ENCODE results near the gene MED13L. TPM values are rescaled to one million over a fixed set of nuclear protein-coding genes. Genes with fewer than 3 reads are reported as not detected.

MED13L gene
- total RNA-seq, 5 donors from 2014 or later (not counting 1 experiment from before 2014, with no cell fraction given): 126 to 216 (median 133) TPM

GRCh38 chr12:116087962-116088361 lies 189.5 kb downstream of the MED13L start:
- Histone ChIP-seq H3K9me3 (no peaks in the 10 kb centered on the region), H3K36me3 (ENCODE audit: control insufficient read depth in 2 of 2, extremely low read depth in 1 of 2, insufficient read depth in 1 of 2, low read length in 1 of 2) (peaks cover 0 to 4% of the 10 kb centered on the region in 2 donors), H3K27ac (ENCODE audit: low read length) (no peak overlapping the region), H3K27me3 (replicated peaks in 1 of 2; ENCODE audit: control insufficient read depth in 2 of 2, extremely low read depth in 1 of 2, insufficient read depth in 2 of 2, low read length in 1 of 2) (no peaks in the 10 kb centered on the region), H3K4me1 (ENCODE audit: control insufficient read depth in 1 of 2, extremely low read depth in 1 of 2, insufficient read depth in 2 of 2, low read length in 2 of 2) (peaks cover 0 to 7% of the 10 kb centered on the region in 2 experiments), H3K4me3 (ENCODE audit: control insufficient read depth in 1 of 2, extremely low read depth in 1 of 2, low read length in 1 of 2) (no peak overlapping the region)
- peaks cover 34% of the 10 kb centered on the region for H3K36me3 Mint-ChIP-seq
- ATAC-seq (replicated peaks in 1 of 4) (no peak), DNase-seq (no peak)
- H3K27me3 Mint-ChIP-seq: no peaks in the 10 kb centered on the region
- no peak overlapping the region for H3K4me3 Mint-ChIP-seq
- ChIA-PET POLR2A (no interaction called here), CTCF (no interaction called here)
- no peaks in the 10 kb centered on the region for H3K9me3 Mint-ChIP-seq
- peak overlapping the region in 1 of 2 donors; percentile 54 for H3K27ac Mint-ChIP-seq
- WGBS (ENCODE audit: insufficient coverage): no CpG with 5 or more reads among the region's 1 CpG
- peaks cover 44 to 60% (median 53%) of the 10 kb centered on the region in 3 donors for H3K4me1 Mint-ChIP-seq

DNA sequence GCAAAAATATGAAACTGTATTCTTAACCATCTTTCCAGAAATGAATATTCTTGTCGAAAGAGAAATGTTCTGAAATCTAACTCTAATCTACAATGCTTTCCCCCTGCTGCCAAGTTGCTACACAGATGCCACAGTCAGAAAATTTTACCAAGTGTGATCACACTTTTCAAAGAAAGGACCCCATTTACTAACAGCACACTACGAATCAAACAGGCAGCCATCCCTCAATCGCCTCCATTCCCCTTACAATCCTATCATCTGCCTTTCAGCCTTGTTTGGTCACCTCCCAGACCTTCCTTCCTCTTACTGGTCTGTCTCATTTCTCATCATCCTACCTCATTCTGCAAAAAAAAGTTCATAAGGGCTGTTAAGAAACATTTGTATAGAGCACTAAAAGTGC lies 190.1 kb downstream of the MED13L start:
- WGBS (ENCODE audit: insufficient coverage): 42% methylated on average over 3 of the region's 3 CpGs
- no peak for ATAC-seq (replicated peaks in 1 of 4)
- Histone ChIP-seq H3K27ac (ENCODE audit: low read length) (no peak overlapping the region), H3K4me3 (ENCODE audit: control insufficient read depth in 1 of 2, extremely low read depth in 1 of 2, low read length in 1 of 2) (no peak overlapping the region), H3K9me3 (no peaks in the 10 kb centered on the region), H3K27me3 (replicated peaks in 1 of 2; ENCODE audit: control insufficient read depth in 2 of 2, extremely low read depth in 1 of 2, insufficient read depth in 2 of 2, low read length in 1 of 2) (no peaks in the 10 kb centered on the region), H3K4me1 (ENCODE audit: control insufficient read depth in 1 of 2, extremely low read depth in 1 of 2, insufficient read depth in 2 of 2, low read length in 2 of 2) (peaks cover 0 to 7% of the 10 kb centered on the region in 2 experiments), H3K36me3 (ENCODE audit: control insufficient read depth in 2 of 2, extremely low read depth in 1 of 2, insufficient read depth in 1 of 2, low read length in 1 of 2) (peaks cover 0 to 4% of the 10 kb centered on the region in 2 donors)
- CTCF ChIA-PET: interaction anchor here in 1 of 2 donors (0.8 kb wide), 1 partner anchor 18 kb away, joined by 3 read pairs; no protein-coding TSS in a partner anchor
- POLR2A ChIA-PET: interaction anchor here in 1 of 2 donors (0.6 kb wide), 1 partner anchor 118 kb away, joined by 3 read pairs; no protein-coding TSS in a partner anchor
- H3K27ac Mint-ChIP-seq: no peak overlapping the region
- no peak overlapping the region for H3K4me3 Mint-ChIP-seq
- peaks cover 40 to 55% (median 49%) of the 10 kb centered on the region in 3 donors for H3K4me1 Mint-ChIP-seq
- DNase-seq: no peak
- no peaks in the 10 kb centered on the region for H3K27me3 Mint-ChIP-seq
- peaks cover 34% of the 10 kb centered on the region for H3K36me3 Mint-ChIP-seq
- no peaks in the 10 kb centered on the region for H3K9me3 Mint-ChIP-seq

GRCh38 chr12:116080415-116080814 lies 197.1 kb downstream of the MED13L start:
- ATAC-seq (replicated peaks in 1 of 4): no peak
- no peaks in the 10 kb centered on the region for H3K9me3 ChIP-seq
- DNase-seq: no peak
- no peak overlapping the region for H3K4me3 ChIP-seq (ENCODE audit: control insufficient read depth in 1 of 2, extremely low read depth in 1 of 2, low read length in 1 of 2)
- H3K36me3 ChIP-seq (ENCODE audit: control insufficient read depth in 2 of 2, extremely low read depth in 1 of 2, insufficient read depth in 1 of 2, low read length in 1 of 2): peaks cover 0 to 4% of the 10 kb centered on the region in 2 donors
- Mint-ChIP-seq H3K4me3 (no peak overlapping the region), H3K9me3 (no peaks in the 10 kb centered on the region), H3K36me3 (peaks cover 10% of the 10 kb centered on the region), H3K27me3 (no peaks in the 10 kb centered on the region), H3K27ac (no peak overlapping the region), H3K4me1 (peaks cover 6 to 20% (median 12%) of the 10 kb centered on the region in 3 donors)
- no peak overlapping the region for H3K27ac ChIP-seq (ENCODE audit: low read length)
- no CpG with 5 or more reads among the region's 3 CpGs for WGBS (ENCODE audit: insufficient coverage)
- POLR2A ChIA-PET: no interaction called here
- CTCF ChIA-PET: interaction anchor here in 1 of 2 donors (0.6 kb wide), 1 partner anchor 115 kb away, joined by 4 read pairs; no protein-coding TSS in a partner anchor
- H3K4me1 ChIP-seq (ENCODE audit: control insufficient read depth in 1 of 2, extremely low read depth in 1 of 2, insufficient read depth in 2 of 2, low read length in 2 of 2): no peaks in the 10 kb centered on the region
- no peaks in the 10 kb centered on the region for H3K27me3 ChIP-seq (replicated peaks in 1 of 2; ENCODE audit: control insufficient read depth in 2 of 2, extremely low read depth in 1 of 2, insufficient read depth in 2 of 2, low read length in 1 of 2)

DNA sequence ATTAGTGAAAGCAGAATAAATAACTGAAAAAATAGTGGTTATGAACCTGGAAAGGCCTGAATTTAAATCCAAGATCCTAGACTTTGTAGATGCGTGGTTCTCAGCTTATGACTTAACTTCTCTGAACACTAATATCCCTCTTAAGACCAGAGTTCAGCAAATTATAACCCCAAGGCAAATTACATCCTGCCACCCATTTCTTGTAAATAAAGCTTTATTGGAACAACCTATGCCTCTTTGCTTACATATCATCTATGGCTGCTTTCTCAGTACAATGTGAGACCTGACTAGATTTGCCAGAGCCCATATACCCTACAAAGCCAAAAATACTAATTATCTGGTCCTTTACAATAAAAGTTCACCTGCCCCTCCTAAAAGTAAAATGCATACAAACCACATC lies 199.1 kb downstream of the MED13L start:
- DNase-seq (no peak), ATAC-seq (replicated peaks in 1 of 4) (no peak)
- 100% methylated on average over 1 of the region's 1 CpG for WGBS (ENCODE audit: insufficient coverage)
- no peaks in the 10 kb centered on the region for H3K4me1 ChIP-seq (ENCODE audit: control insufficient read depth in 1 of 2, extremely low read depth in 1 of 2, insufficient read depth in 2 of 2, low read length in 2 of 2)
- no peaks in the 10 kb centered on the region for H3K27me3 Mint-ChIP-seq
- no peak overlapping the region for H3K4me3 Mint-ChIP-seq
- no peaks in the 10 kb centered on the region for H3K9me3 ChIP-seq
- ChIA-PET POLR2A (no interaction called here), CTCF (no interaction called here)
- H3K27ac ChIP-seq (ENCODE audit: low read length): no peak overlapping the region
- H3K36me3 ChIP-seq (ENCODE audit: control insufficient read depth in 2 of 2, extremely low read depth in 1 of 2, insufficient read depth in 1 of 2, low read length in 1 of 2): no peaks in the 10 kb centered on the region
- no peak overlapping the region for H3K27ac Mint-ChIP-seq
- peaks cover 14 to 19% (median 19%) of the 10 kb centered on the region in 3 donors for H3K4me1 Mint-ChIP-seq
- no peaks in the 10 kb centered on the region for H3K9me3 Mint-ChIP-seq
- H3K36me3 Mint-ChIP-seq: peaks cover 4% of the 10 kb centered on the region
- no peaks in the 10 kb centered on the region for H3K27me3 ChIP-seq (replicated peaks in 1 of 2; ENCODE audit: control insufficient read depth in 2 of 2, extremely low read depth in 1 of 2, insufficient read depth in 2 of 2, low read length in 1 of 2)
- no peak overlapping the region for H3K4me3 ChIP-seq (ENCODE audit: control insufficient read depth in 1 of 2, extremely low read depth in 1 of 2, low read length in 1 of 2)

- H3K4me3 ChIP-seq (ENCODE audit: control insufficient read depth in 1 of 2, extremely low read depth in 1 of 2, low read length in 1 of 2): no peak overlapping the region
- ChIA-PET POLR2A (interaction anchor here in 1 of 2 donors (0.6 to 1.1 kb wide), 2 partner anchors 14 to 23 kb away, joined by 4 to 5 read pairs; no protein-coding TSS in a partner anchor), CTCF (interaction anchor here in 1 of 2 donors (0.8 to 1.6 kb wide), 2 partner anchors 9 to 56 kb away, joined by 4 to 8 read pairs; no protein-coding TSS in a partner anchor)
- peaks cover 4% of the 10 kb centered on the region for H3K36me3 Mint-ChIP-seq
- H3K27ac ChIP-seq (ENCODE audit: low read length): no peak overlapping the region
- no peaks in the 10 kb centered on the region for H3K9me3 Mint-ChIP-seq
- H3K27ac Mint-ChIP-seq: no peak overlapping the region
- no peaks in the 10 kb centered on the region for H3K27me3 Mint-ChIP-seq
- no peaks in the 10 kb centered on the region for H3K27me3 ChIP-seq (replicated peaks in 1 of 2; ENCODE audit: control insufficient read depth in 2 of 2, extremely low read depth in 1 of 2, insufficient read depth in 2 of 2, low read length in 1 of 2)
- DNase-seq (no peak), ATAC-seq (replicated peaks in 1 of 4) (no peak)
- H3K4me3 Mint-ChIP-seq: no peak overlapping the region
- peaks cover 13 to 19% (median 19%) of the 10 kb centered on the region in 3 donors for H3K4me1 Mint-ChIP-seq
- H3K4me1 ChIP-seq (ENCODE audit: control insufficient read depth in 1 of 2, extremely low read depth in 1 of 2, insufficient read depth in 2 of 2, low read length in 2 of 2): no peaks in the 10 kb centered on the region
- H3K36me3 ChIP-seq (ENCODE audit: control insufficient read depth in 2 of 2, extremely low read depth in 1 of 2, insufficient read depth in 1 of 2, low read length in 1 of 2): no peaks in the 10 kb centered on the region
- no peaks in the 10 kb centered on the region for H3K9me3 ChIP-seq
Observed at GRCh38 chr12:116077431-116077830, 200.1 kb downstream of the MED13L start.

- no peak overlapping the region for H3K4me3 Mint-ChIP-seq
Observed at GRCh38 chr12:116076399-116076798, 201.1 kb downstream of the MED13L start.

More at GRCh38 chr12:116076399-116076798, 201.1 kb downstream of the MED13L start:
- Mint-ChIP-seq H3K27me3 (no peaks in the 10 kb centered on the region), H3K27ac (no peak overlapping the region), H3K9me3 (no peaks in the 10 kb centered on the region), H3K36me3 (peaks cover 4% of the 10 kb centered on the region), H3K4me1 (peaks cover 18 to 23% (median 22%) of the 10 kb centered on the region in 3 donors)
- Histone ChIP-seq H3K9me3 (no peaks in the 10 kb centered on the region), H3K27ac (ENCODE audit: low read length) (no peak overlapping the region), H3K27me3 (replicated peaks in 1 of 2; ENCODE audit: control insufficient read depth in 2 of 2, extremely low read depth in 1 of 2, insufficient read depth in 2 of 2, low read length in 1 of 2) (no peaks in the 10 kb centered on the region), H3K36me3 (ENCODE audit: control insufficient read depth in 2 of 2, extremely low read depth in 1 of 2, insufficient read depth in 1 of 2, low read length in 1 of 2) (no peaks in the 10 kb centered on the region), H3K4me3 (ENCODE audit: control insufficient read depth in 1 of 2, extremely low read depth in 1 of 2, low read length in 1 of 2) (no peak overlapping the region), H3K4me1 (ENCODE audit: control insufficient read depth in 1 of 2, extremely low read depth in 1 of 2, insufficient read depth in 2 of 2, low read length in 2 of 2) (no peaks in the 10 kb centered on the region)
- ChIA-PET POLR2A (interaction anchor here in 1 of 2 donors (0.6 kb wide), 1 partner anchor 835 kb away, joined by 15 read pairs; no protein-coding TSS in a partner anchor), CTCF (interaction anchor here (0.6 to 1.6 kb wide), 2 partner anchors 8 to 13 kb away, joined by 3 to 4 read pairs; no protein-coding TSS in a partner anchor)
- ATAC-seq (replicated peaks in 1 of 4) (no peak), DNase-seq (no peak)
- no CpG with 5 or more reads among the region's 1 CpG for WGBS (ENCODE audit: insufficient coverage)

Measured in T-cell (primary cell).